Fibroblast of the aortic adventitia (primary cell): Measurements from ENCODE around the gene RACK1. TPM values are rescaled to one million over a fixed set of nuclear protein-coding genes. Genes with fewer than 3 reads are reported as not detected.

Experiments
- DNase-seq: peaks from one replicate; pipeline ENCODE4 v3.0.0-alpha.2; 2010; ENCODE audit warnings: low read depth
- H3K4me3 ChIP-seq: 2 replicates; pipeline ENCODE4 v1.5.1; 2011; ENCODE audit warnings: low read depth, mild to moderate bottlenecking, control low read depth, low read length, moderate library complexity
- CTCF ChIP-seq: IDR thresholded peaks from 2 replicates; pipeline ENCODE4 v1.5.1; 2011; ENCODE audit warnings: mild to moderate bottlenecking, low read length, control low read depth, inconsistent platforms; ENCODE audit not compliant: insufficient read depth
- total RNA-seq: library from RNA; depleted of rRNA; stranded (reverse); fragments of >200 nt; gene quantifications from 2 replicates; pipeline ENCODE4 v1.2.3, GENCODE V29; 2012; ENCODE audit warnings: low replicate concordance

Gene RACK1
- total RNA-seq, 1 donor = 4,931 TPM

- no peak overlapping the region for H3K4me3 ChIP-seq
- no peak for DNase-seq
- no peak for TF ChIP-seq CTCF
Observed at GRCh38 chr5:181230551-181230950, 13.2 kb downstream of the RACK1 start.

- H3K4me3 ChIP-seq = no peak overlapping the region
- no peak for DNase-seq
- TF ChIP-seq CTCF = no peak
Observed at GRCh38 chr5:181229996-181230395, 13.7 kb downstream of the RACK1 start.

- DNase-seq = no peak
- no peak for TF ChIP-seq CTCF
Observed at GRCh38 chr5:181224390-181225229, 19.1 kb downstream of the RACK1 start.

GRCh38 chr5:181223729-181224389 lies 19.8 kb downstream of the RACK1 start:
- TF ChIP-seq CTCF = no peak

More at GRCh38 chr5:181224390-181225229, 19.1 kb downstream of the RACK1 start:
- peak overlapping the region; percentile 95 for H3K4me3 ChIP-seq

GRCh38 chr5:181223058-181223728 lies 20.5 kb downstream of the RACK1 start, which contains the start of gene TRIM41:
Gene TRIM41, plus strand, starts transcription at chr5:181223281. Its CDS starts 719 bp downstream, at chr5:181224000.
- peak; percentile 98 for DNase-seq
- TF ChIP-seq CTCF = peak; percentile 22
- H3K4me3 ChIP-seq = peak within 1 kb of the TSS; percentile 95

More at GRCh38 chr5:181223729-181224389, 19.8 kb downstream of the RACK1 start:
- no peak for DNase-seq
- peak overlapping the region; percentile 95 for H3K4me3 ChIP-seq

- peak overlapping the region; percentile 95 for H3K4me3 ChIP-seq
- DNase-seq = no peak
- no peak for TF ChIP-seq CTCF
Observed at GRCh38 chr5:181222630-181223057, 21.1 kb downstream of the RACK1 start.
